Renal cortex interstitium (tissue), 11 donors: ENCODE measurements around the gene VHLL. TPM values are rescaled to one million over a fixed set of nuclear protein-coding genes. Genes with fewer than 3 reads are reported as not detected.

Experiments used
- DNase-seq, 11 donors: peaks; one replicate each; pipeline ENCODE4 v3.0.0-alpha.2; 2013; ENCODE audit warnings: low read depth in 9 of 11, low spot score in 4 of 11; ENCODE audit errors: extremely low read depth in 1 of 11
- polyA plus RNA-seq, 3 donors: library from polyadenylated mRNA; unstranded; fragments of 120-200 nt; gene quantifications; one replicate each; pipeline ENCODE4 v1.2.1, GENCODE V29; 2013; ENCODE audit not compliant: insufficient read length in 3 of 3

VHLL gene
- polyA plus RNA-seq, 3 donors, result not detected

GRCh38 chr1:156263288-156263655 is 35.8 kb downstream of the VHLL start:
- no peak for DNase-seq

GRCh38 chr1:156262461-156263287 is 36.4 kb downstream of the VHLL start:
- DNase-seq, result no peak

GRCh38 chr1:156260896-156261295 is 38.2 kb downstream of the VHLL start:
- DNase-seq, result no peak

GRCh38 chr1:156259805-156260204 is 39.3 kb downstream of the VHLL start:
- DNase-seq, result no peak

GRCh38 chr1:156258859-156259258 is 40.2 kb downstream of the VHLL start:
- no peak for DNase-seq

- DNase-seq, result no peak
Measured at GRCh38 chr1:156257711-156258110, 41.4 kb downstream of the VHLL start.

- DNase-seq, result no peak
Measured at GRCh38 chr1:156253634-156254033, 45.5 kb downstream of the VHLL start.

GRCh38 chr1:156251527-156251926 is 47.6 kb downstream of the VHLL start:
- DNase-seq, result no peak

GRCh38 chr1:156249593-156249992 is 49.5 kb downstream of the VHLL start:
- DNase-seq, result no peak

Other genes starting within 250 kb of the VHLL start
- gene UBQLN4, start 245.5 kb downstream of the VHLL start, polyA plus RNA-seq, result 10 to 100 TPM; 53.3 to 57.8 (median 53.7) TPM
- 10 to 100 TPM; 51.4 to 65.5 (median 58.1) TPM for gene LAMTOR2, start 244.5 kb downstream of the VHLL start, polyA plus RNA-seq
- 10 to 100 TPM; 46.2 to 67.0 (median 47.6) TPM for gene RAB25, start 238.1 kb downstream of the VHLL start, polyA plus RNA-seq
- gene MEX3A, start 216.8 kb downstream of the VHLL start, polyA plus RNA-seq, result 10 to 100 TPM; 42.4 to 54.4 (median 48.0) TPM
- gene LMNA, start 184.6 kb downstream of the VHLL start, polyA plus RNA-seq, result 100 to 1,000 TPM in 1 of 3 donors, 10 to 100 TPM in 2; 67.7 to 140 (median 93.9) TPM
- 10 to 100 TPM; 16.6 to 27.8 (median 18.4) TPM for gene SEMA4A, start 145.7 kb downstream of the VHLL start, polyA plus RNA-seq
- 10 to 100 TPM; 26.1 to 36.0 (median 32.3) TPM for gene SLC25A44, start 105.2 kb downstream of the VHLL start, polyA plus RNA-seq
- 10 to 100 TPM; 79.5 to 96.1 (median 93.1) TPM for gene PMF1, start 86.3 kb downstream of the VHLL start, polyA plus RNA-seq
- gene BGLAP, start 57.1 kb downstream of the VHLL start, polyA plus RNA-seq, result 1 to 10 TPM; 2.1 to 6.7 (median 2.3) TPM
- gene PAQR6, start 51.3 kb downstream of the VHLL start, polyA plus RNA-seq, result 1 to 10 TPM; 4.3 to 7.0 (median 5.1) TPM
- 10 to 100 TPM; 53.7 to 67.6 (median 66.5) TPM for gene SMG5, start 16.5 kb downstream of the VHLL start, polyA plus RNA-seq
- gene TMEM79, start 15.0 kb downstream of the VHLL start, polyA plus RNA-seq, result 1 to 10 TPM; 5.8 to 6.6 (median 6.5) TPM
- 10 to 100 TPM; 52.1 to 71.2 (median 64.5) TPM for gene GLMP, start 3.6 kb downstream of the VHLL start, polyA plus RNA-seq
- 100 to 1,000 TPM; 300 to 385 (median 351) TPM for gene CCT3, start 39.0 kb upstream of the VHLL start, polyA plus RNA-seq
- gene TSACC, start 39.2 kb upstream of the VHLL start, polyA plus RNA-seq, result 1 to 10 TPM in 1 of 3 donors, under 1 TPM in 2; 0.78 to 2.3 (median 0.82) TPM
- gene RHBG, start 69.9 kb upstream of the VHLL start, polyA plus RNA-seq, result 10 to 100 TPM in 2 of 3 donors, 1 to 10 TPM in 1; 9.3 to 18.3 (median 11.8) TPM
- 10 to 100 TPM; 21.1 to 31.7 (median 25.8) TPM for gene MEF2D, start 201.5 kb upstream of the VHLL start, polyA plus RNA-seq